ENCODE measurements around the gene DAB1.

DNA sequence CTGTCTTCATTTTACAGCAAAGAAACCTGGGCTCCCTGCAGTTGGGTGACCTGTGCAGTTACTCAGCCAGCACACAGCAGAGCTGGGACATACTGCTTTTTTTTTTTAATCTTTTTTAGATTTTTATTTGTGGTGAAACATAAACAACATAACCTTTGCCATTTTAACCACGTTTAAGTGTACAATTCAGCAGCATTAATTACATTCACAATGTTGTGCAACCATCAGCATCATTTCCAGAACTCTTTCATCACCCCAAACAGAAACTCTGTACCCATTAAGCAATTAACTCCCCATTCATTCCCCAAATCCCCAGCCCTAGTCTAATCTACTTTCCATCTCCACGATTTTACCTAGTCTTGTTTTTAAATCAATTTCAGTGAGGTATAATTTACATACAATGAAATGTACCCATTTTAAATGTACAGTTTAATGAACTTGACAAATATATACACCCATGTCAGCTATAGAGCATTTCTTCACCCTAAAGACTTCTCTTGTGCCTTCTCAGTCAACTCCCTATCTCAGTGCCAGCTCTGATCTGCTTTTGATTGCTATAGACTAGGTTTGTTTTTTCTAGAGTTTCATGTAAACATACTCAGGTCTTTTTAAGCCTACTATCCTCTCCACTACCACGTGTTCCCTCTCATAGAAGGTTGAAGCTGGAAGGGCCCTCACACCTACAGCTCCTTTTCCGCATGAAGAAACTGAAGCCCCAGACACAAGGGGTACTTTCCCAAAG is 420.3 kb downstream of the DAB1 start:
- TF ChIP-seq, protein P1, sequence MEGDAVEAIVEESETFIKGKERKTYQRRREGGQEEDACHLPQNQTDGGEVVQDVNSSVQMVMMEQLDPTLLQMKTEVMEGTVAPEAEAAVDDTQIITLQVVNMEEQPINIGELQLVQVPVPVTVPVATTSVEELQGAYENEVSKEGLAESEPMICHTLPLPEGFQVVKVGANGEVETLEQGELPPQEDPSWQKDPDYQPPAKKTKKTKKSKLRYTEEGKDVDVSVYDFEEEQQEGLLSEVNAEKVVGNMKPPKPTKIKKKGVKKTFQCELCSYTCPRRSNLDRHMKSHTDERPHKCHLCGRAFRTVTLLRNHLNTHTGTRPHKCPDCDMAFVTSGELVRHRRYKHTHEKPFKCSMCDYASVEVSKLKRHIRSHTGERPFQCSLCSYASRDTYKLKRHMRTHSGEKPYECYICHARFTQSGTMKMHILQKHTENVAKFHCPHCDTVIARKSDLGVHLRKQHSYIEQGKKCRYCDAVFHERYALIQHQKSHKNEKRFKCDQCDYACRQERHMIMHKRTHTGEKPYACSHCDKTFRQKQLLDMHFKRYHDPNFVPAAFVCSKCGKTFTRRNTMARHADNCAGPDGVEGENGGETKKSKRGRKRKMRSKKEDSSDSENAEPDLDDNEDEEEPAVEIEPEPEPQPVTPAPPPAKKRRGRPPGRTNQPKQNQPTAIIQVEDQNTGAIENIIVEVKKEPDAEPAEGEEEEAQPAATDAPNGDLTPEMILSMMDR (IDR thresholded peaks at IDR 0.05; ENCODE audit: low read length) = no peak
- no peak for TF ChIP-seq EZH2 (IDR thresholded peaks at IDR 0.05; ENCODE audit: borderline replicate concordance, low read length)

Measured in OCI-LY1 (cell line).